Gastrocnemius medialis (tissue), 4 donors: ENCODE data around the gene OR2A1.
"Not testable (repeated sequence)": the region's sequence is repeated elsewhere in the genome, so short reads cannot be mapped to it uniquely, and the experiment has no call there.

Experiments used
- CTCF ChIP-seq, 5 experiments: fragments of 450-650 bp in 3 of 5; fragments of 200-600 bp in 2 of 5; sonication (generic) in 2 of 5; IDR thresholded peaks in 4 of 5; conservative IDR thresholded peaks in 1 of 5; 1 replicate in 4 of 5; 2 replicates in 1 of 5; pipeline ENCODE4 v1.5.1; 2016 to 2019; ENCODE audit warnings: antibody characterized with exemption in 5 of 5, mild to moderate bottlenecking in 3 of 5, moderate library complexity in 3 of 5
- POLR2A ChIP-seq, 2 donors: fragments of 450-650 bp; IDR thresholded peaks; one replicate each; pipeline ENCODE4 v1.6.1; 2017; ENCODE audit warnings: antibody characterized with exemption in 2 of 2, mild to moderate bottlenecking in 2 of 2, moderate library complexity in 2 of 2

GRCh38 chr7:144275281-144275680, 36.9 kb upstream of the OR2A1 start:
- not testable (repeated sequence) for TF ChIP-seq CTCF (IDR thresholded peaks at IDR 0.05 in 4 of 5, conservative IDR thresholded peaks at IDR 0.05 in 1 of 5); POLR2A (IDR thresholded peaks at IDR 0.05)
